CD4-positive, alpha-beta memory T cell (primary cell): ENCODE data around the gene TRIM47. TPM values are rescaled to one million over a fixed set of nuclear protein-coding genes. Genes with fewer than 3 reads are reported as not detected.

Experiments
- CTCF ChIA-PET: fragments of 350-600 bp; sonication (Branson Sonifier 250); formaldehyde crosslinking; loops from one replicate; lab custom pipeline; 2021; ENCODE audit warnings: inconsistent platforms; ENCODE audit not compliant: partially characterized antibody; lab: Charles Lee
- POLR2A ChIA-PET: fragments of 350-600 bp; sonication (Branson Sonifier 250); formaldehyde crosslinking; loops from one replicate; lab custom pipeline; 2021; ENCODE audit not compliant: partially characterized antibody; lab: Charles Lee
- DNase-seq, 5 donors: peaks; one replicate each; pipeline versions ENCODE4 v3.0.0 to v3.0.0-alpha.2; 2020 to 2022; ENCODE audit warnings: mixed read lengths in 1 of 5
- H3K27ac ChIP-seq: one replicate; pipeline ENCODE4 v1.7.0; 2013; ENCODE audit warnings: low read depth, low read length
- H3K27me3 ChIP-seq: 2 replicates; pipeline ENCODE4 v1.7.0; 2013; ENCODE audit warnings: mild to moderate bottlenecking, low read length, moderate library complexity; ENCODE audit not compliant: insufficient read depth
- H3K36me3 ChIP-seq: 2 replicates; pipeline ENCODE4 v1.7.0; 2013; ENCODE audit warnings: mild to moderate bottlenecking, low read length, moderate library complexity; ENCODE audit not compliant: insufficient read depth
- H3K4me1 ChIP-seq: 2 replicates; pipeline ENCODE4 v1.7.0; 2013; ENCODE audit warnings: mild to moderate bottlenecking, low read length, moderate library complexity; ENCODE audit not compliant: insufficient read depth
- H3K4me3 ChIP-seq, 2 donors: one replicate each; pipeline ENCODE4 v1.7.0; 2013; ENCODE audit warnings: low read length in 2 of 2, mild to moderate bottlenecking in 1 of 2
- H3K9me3 ChIP-seq, 2 donors: one replicate each; pipeline ENCODE4 v1.7.0; 2013; ENCODE audit warnings: low read length in 2 of 2, control low read depth in 1 of 2; ENCODE audit not compliant: control insufficient read depth in 1 of 2
- H3K27ac Mint-ChIP-seq, 7 donors: one replicate each; pipeline ENCODE4 v1.8.0; 2020 to 2021; ENCODE audit warnings: mixed read lengths in 7 of 7, mild to moderate bottlenecking in 6 of 7, inconsistent platforms in 3 of 7, moderate library complexity in 3 of 7
- H3K27me3 Mint-ChIP-seq, 2 donors: one replicate each; pipeline ENCODE4 v1.8.0; 2020 to 2021; ENCODE audit warnings: mixed read lengths in 2 of 2
- H3K36me3 Mint-ChIP-seq, 2 donors: one replicate each; pipeline ENCODE4 v1.8.0; 2020 to 2021; ENCODE audit warnings: mixed read lengths in 2 of 2, inconsistent platforms in 1 of 2, mild to moderate bottlenecking in 1 of 2
- H3K4me1 Mint-ChIP-seq, 4 donors: one replicate each; pipeline ENCODE4 v1.8.0; 2020 to 2021; ENCODE audit warnings: mixed read lengths in 4 of 4, mild to moderate bottlenecking in 1 of 4
- H3K4me3 Mint-ChIP-seq, 8 donors: one replicate each; pipeline ENCODE4 v1.8.0; 2020 to 2021; ENCODE audit warnings: mixed read lengths in 8 of 8, mild to moderate bottlenecking in 7 of 8, moderate library complexity in 6 of 8, inconsistent platforms in 3 of 8
- H3K9me3 Mint-ChIP-seq, 8 donors: one replicate each; pipeline ENCODE4 v1.8.0; 2020 to 2021; ENCODE audit warnings: mixed read lengths in 8 of 8, mild to moderate bottlenecking in 5 of 8, inconsistent platforms in 3 of 8, moderate library complexity in 1 of 8
- intact Hi-C: fragments of 100-400 bp; cut with micrococcal nuclease; formaldehyde crosslinking; loops from one replicate; pipeline ENCODE4 v1.15.1; 2023
- polyA plus RNA-seq, 2 donors: library from polyadenylated mRNA; unstranded; fragments of 300-500 nt; fragmentation: Illumina TruSeq; gene quantifications; one replicate each; pipeline ENCODE4 v1.2.3, GENCODE V29; 2021
- total RNA-seq, 2 experiments: library from RNA; stranded (reverse); gene quantifications; one replicate each; pipeline ENCODE4 v1.2.3, GENCODE V29; 2021

The TRIM47 gene
- total and polyA plus RNA-seq, 4 experiments from 2014 or later = 11.2 to 26.8 (median 20.0) TPM

DNA sequence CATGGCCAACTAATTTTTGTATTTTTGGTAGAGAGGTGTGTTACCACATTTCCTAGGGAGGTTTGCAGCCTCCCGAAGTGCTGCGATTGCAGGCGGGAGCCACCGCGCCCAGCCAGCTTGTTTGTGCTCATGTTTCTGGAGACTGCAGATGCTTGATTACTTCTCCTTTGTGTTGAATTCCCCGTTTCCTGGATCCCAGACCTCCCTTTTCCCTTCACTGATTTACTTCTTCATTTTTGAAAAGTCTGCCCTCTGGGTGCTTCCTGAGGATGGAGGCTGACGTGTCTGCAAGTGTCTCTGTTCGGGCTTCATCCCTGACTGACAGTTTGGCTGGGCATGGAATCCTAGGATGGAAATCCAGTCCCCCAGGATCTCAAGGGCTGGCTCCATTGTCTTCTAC lies 7.0 kb upstream of the TRIM47 start:
- no peaks in the 10 kb centered on the region for H3K9me3 ChIP-seq
- Mint-ChIP-seq H3K27ac (peak overlapping the region in 2 of 7 donors; percentile 41 to 46), H3K36me3 (peaks cover 5 to 8% of the 10 kb centered on the region in 2 donors), H3K4me1 (peaks cover 3 to 15% (median 11%) of the 10 kb centered on the region in 4 donors), H3K9me3 (no peaks in the 10 kb centered on the region), H3K4me3 (no peak overlapping the region), H3K27me3 (no peaks in the 10 kb centered on the region)
- peaks cover 15% of the 10 kb centered on the region for H3K4me1 ChIP-seq
- H3K36me3 ChIP-seq = peaks cover 5% of the 10 kb centered on the region
- CTCF ChIA-PET = interaction anchor here (1.3 to 1.5 kb wide), 3 partner anchors 20 to 120 kb away, joined by 3 read pairs; partner anchors contain the start of gene GALK1
- intact Hi-C loops = no loop called here
- no peak for DNase-seq
- POLR2A ChIA-PET = interaction anchor here (0.8 to 3.3 kb wide), 3 partner anchors 9 to 37 kb away, joined by 3 to 19 read pairs (median 7); partner anchors contain the start of gene TRIM65
- H3K4me3 ChIP-seq = no peak overlapping the region
- no peaks in the 10 kb centered on the region for H3K27me3 ChIP-seq
- no peak overlapping the region for H3K27ac ChIP-seq

DNA sequence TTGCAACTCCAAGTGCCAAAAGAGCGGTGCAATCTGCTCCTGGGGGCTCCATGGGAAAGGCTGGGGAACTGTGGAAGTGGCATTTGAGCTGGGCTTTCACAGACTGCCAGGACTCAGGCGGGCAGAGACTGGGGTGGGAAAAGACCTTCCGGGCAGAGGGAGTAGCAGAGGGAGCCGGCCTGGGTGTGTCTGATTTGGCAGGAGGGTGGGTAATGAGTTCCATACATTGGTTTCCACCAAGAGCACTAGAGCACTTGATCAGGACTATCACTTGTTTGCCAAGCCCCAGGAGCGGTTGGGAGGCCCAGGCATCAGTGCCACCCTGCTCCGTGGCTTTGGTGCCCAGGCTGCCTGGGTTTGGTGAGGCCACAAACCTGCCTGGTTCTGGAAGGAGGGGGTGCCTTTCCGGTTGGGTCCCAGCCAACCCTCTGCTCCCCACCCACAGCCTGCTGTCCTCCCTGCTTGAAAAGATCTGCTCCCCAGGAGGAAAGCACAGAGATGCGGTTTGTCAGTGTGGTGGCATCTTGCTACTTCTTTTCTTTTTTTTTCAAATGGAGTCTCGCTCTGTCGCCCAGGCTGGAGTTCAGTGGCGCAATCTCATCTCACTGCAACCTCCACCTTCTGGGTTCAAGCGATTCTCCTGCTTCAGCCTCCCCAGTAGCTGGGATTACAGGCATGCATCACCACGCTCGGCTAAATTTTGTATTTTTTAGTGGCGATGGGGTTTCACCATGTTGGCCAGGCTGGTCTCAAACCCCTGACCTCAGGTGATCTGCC lies 3.5 kb upstream of the TRIM47 start:
- CTCF ChIA-PET = interaction anchor here (0.8 to 14.1 kb wide), 4 partner anchors 14 to 128 kb away, joined by 3 to 266 read pairs (median 6); partner anchors contain the start of genes GALK1, TRIM65 and WBP2
- no peak overlapping the region for H3K4me3 ChIP-seq
- no peaks in the 10 kb centered on the region for H3K9me3 ChIP-seq
- peaks cover 12 to 28% (median 20%) of the 10 kb centered on the region in 4 donors for H3K4me1 Mint-ChIP-seq
- no peaks in the 10 kb centered on the region for H3K9me3 Mint-ChIP-seq
- peaks cover 30% of the 10 kb centered on the region for H3K4me1 ChIP-seq
- H3K27me3 ChIP-seq = no peaks in the 10 kb centered on the region
- no peaks in the 10 kb centered on the region for H3K27me3 Mint-ChIP-seq
- H3K36me3 Mint-ChIP-seq = no peaks in the 10 kb centered on the region
- H3K4me3 Mint-ChIP-seq = peak overlapping the region in 6 of 8 donors; percentile 3 to 36 (median 17)
- peak in 1 of 5 donors; percentile 19 for DNase-seq
- H3K27ac ChIP-seq = no peak overlapping the region
- no peaks in the 10 kb centered on the region for H3K36me3 ChIP-seq
- intact Hi-C loops = no loop called here
- POLR2A ChIA-PET = interaction anchor here (0.6 to 16.3 kb wide), 3 partner anchors 15 to 56 kb away, joined by 3 to 563 read pairs (median 337); partner anchors contain the start of genes MRPL38, TRIM65, UNC13D and WBP2
- peak overlapping the region in 4 of 7 donors; percentile 56 to 77 (median 67) for H3K27ac Mint-ChIP-seq

DNA sequence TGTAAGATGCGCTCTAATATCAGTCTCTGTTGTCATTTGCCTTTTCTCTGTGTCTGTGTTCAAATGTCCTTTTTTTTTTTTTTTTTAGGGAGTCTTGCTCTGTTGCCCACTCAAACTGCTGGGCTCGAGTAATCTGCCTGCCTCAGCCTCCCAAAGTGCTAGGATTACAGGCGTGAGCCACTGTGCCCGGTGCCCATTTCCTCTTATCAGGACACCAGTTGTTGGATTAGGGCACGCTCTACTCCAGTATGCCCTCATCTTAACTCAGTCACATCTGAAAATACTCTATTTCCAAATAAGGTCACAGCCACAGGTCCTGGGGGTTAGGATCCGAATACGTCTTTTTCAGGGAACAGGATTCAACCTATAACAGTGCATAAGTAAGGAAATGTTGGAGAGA lies 1.9 kb upstream of the TRIM47 start:
- CTCF ChIA-PET = interaction anchor here (1.2 to 14.1 kb wide), 4 partner anchors 14 to 48 kb away, joined by 3 to 266 read pairs (median 50); partner anchors contain the start of genes TRIM65 and WBP2
- DNase-seq = no peak
- no peak overlapping the region for H3K4me3 ChIP-seq
- intact Hi-C loops = no loop called here
- no peak overlapping the region for H3K27ac ChIP-seq
- POLR2A ChIA-PET = interaction anchor here (5.6 to 16.3 kb wide), 3 partner anchors 16 to 103 kb away, joined by 90 to 563 read pairs (median 337); partner anchors contain the start of genes MRPL38, TRIM65, UNC13D and WBP2
- Mint-ChIP-seq H3K9me3 (no peaks in the 10 kb centered on the region), H3K27ac (peak overlapping the region in 1 of 7 donors; percentile 19), H3K27me3 (no peaks in the 10 kb centered on the region), H3K4me3 (peak overlapping the region in 5 of 8 donors; percentile 43 to 58 (median 49)), H3K4me1 (peaks cover 24 to 44% (median 34%) of the 10 kb centered on the region in 4 donors), H3K36me3 (peaks cover 0 to 6% of the 10 kb centered on the region in 2 donors)
- H3K27me3 ChIP-seq = no peaks in the 10 kb centered on the region
- no peaks in the 10 kb centered on the region for H3K36me3 ChIP-seq
- peaks cover 46% of the 10 kb centered on the region for H3K4me1 ChIP-seq
- no peaks in the 10 kb centered on the region for H3K9me3 ChIP-seq

GRCh38 chr17:75877752-75878173 lies 618 bp downstream of the TRIM47 start:
- peaks cover 26 to 62% (median 45%) of the 10 kb centered on the region in 4 donors for H3K4me1 Mint-ChIP-seq
- peaks cover 0 to 8% of the 10 kb centered on the region in 2 donors for H3K36me3 Mint-ChIP-seq
- Histone ChIP-seq H3K36me3 (no peaks in the 10 kb centered on the region), H3K27ac (peak overlapping the region; percentile 56), H3K4me1 (peaks cover 64% of the 10 kb centered on the region), H3K27me3 (no peaks in the 10 kb centered on the region), H3K9me3 (no peaks in the 10 kb centered on the region), H3K4me3 (peak overlapping the region; percentile 61 to 76)
- ChIA-PET CTCF (interaction anchor here (0.6 to 14.1 kb wide), 14 partner anchors 10 to 210 kb away, joined by 3 to 266 read pairs (median 4); partner anchors contain the start of genes GALK1, MRPL38, TRIM65 and UNK), POLR2A (interaction anchor here (0.5 to 16.3 kb wide), 13 partner anchors 8 to 682 kb away, joined by 3 to 563 read pairs (median 4); partner anchors contain the start of genes MRPL38, TRIM65, UNC13D and UNK)
- no peaks in the 10 kb centered on the region for H3K9me3 Mint-ChIP-seq
- H3K27ac Mint-ChIP-seq = peak overlapping the region; percentile 88 to 97 (median 94)
- H3K27me3 Mint-ChIP-seq = no peaks in the 10 kb centered on the region
- DNase-seq = peak; percentile 71 to 76 (median 75)
- H3K4me3 Mint-ChIP-seq = peak overlapping the region; percentile 89 to 95 (median 91)
- intact Hi-C loops = no loop called here

DNA sequence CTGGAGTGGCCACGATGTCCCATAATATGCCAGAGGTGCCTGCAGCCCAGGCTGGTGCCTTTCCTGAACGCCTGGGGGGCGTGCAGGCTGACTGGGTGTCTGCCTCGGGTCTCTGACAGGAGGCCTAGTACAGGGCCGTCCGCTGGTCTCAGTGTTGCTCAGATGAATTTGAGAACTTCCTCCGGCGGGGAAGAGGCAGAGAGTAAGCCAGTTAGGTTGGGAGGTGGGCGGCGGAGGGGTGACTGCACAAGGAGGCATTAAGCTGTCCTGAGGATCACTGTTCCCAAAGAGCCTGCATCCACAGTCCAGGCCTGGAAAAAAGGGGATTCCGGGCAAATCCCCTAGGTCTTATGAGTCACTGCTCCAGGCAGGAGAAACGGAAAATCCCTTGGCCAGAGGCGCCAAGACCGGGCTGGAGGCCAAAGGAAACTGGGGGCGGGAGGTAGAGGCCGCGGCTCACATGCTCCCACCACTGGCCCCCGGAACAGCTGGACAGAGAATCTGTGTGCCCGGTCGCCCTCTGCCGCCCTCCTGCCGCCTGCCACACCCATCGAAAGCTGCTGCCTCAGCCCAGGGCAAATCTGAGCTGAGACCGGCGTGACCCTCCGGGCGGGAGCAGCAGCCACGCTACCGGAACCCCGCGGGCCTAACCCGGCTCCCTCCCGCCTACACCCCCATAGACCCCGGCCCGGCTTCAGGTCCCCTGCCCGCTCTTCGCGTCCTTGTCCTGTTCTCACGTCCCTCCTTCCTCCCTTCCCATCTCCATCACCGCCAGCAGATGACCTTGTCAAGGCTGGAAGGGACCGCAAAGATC lies 1.2 kb downstream of the TRIM47 start:
- H3K9me3 Mint-ChIP-seq = no peaks in the 10 kb centered on the region
- H3K4me1 ChIP-seq = peaks cover 64% of the 10 kb centered on the region
- intact Hi-C loops = loop anchor here (1.0 kb wide), 4 partner anchors 19 to 34 kb away; partner anchors contain the start of genes MRPL38, TRIM65 and WBP2

More for the DNA sequence above, 1.2 kb downstream of the TRIM47 start:
- Mint-ChIP-seq H3K27me3 (no peaks in the 10 kb centered on the region), H3K4me3 (peak overlapping the region; percentile 89 to 95 (median 91)), H3K36me3 (peaks cover 0 to 8% of the 10 kb centered on the region in 2 donors), H3K4me1 (peaks cover 31 to 63% (median 47%) of the 10 kb centered on the region in 4 donors), H3K27ac (peak overlapping the region; percentile 91 to 97 (median 94))
- Histone ChIP-seq H3K36me3 (no peaks in the 10 kb centered on the region), H3K4me3 (peak overlapping the region; percentile 61 to 76), H3K27me3 (no peaks in the 10 kb centered on the region), H3K27ac (peak overlapping the region; percentile 56), H3K9me3 (no peaks in the 10 kb centered on the region)
- peak in 2 of 5 donors; percentile 21 to 26 for DNase-seq
- ChIA-PET CTCF (interaction anchor here (0.6 to 14.1 kb wide), 14 partner anchors 10 to 209 kb away, joined by 3 to 266 read pairs (median 4); partner anchors contain the start of genes GALK1, MRPL38, TRIM65 and UNK), POLR2A (interaction anchor here (0.8 to 16.3 kb wide), 9 partner anchors 9 to 681 kb away, joined by 3 to 563 read pairs (median 19); partner anchors contain the start of genes MRPL38, TRIM65, UNC13D and UNK)
